NCI-H1417 treated with DMSO at 0.1 percent for 48 hours (cell line): ENCODE data around the gene RGCC.

ENCODE experiments used
- DNase-seq: peaks from one replicate; lab custom pipeline; 2025; lab: John Stamatoyannopoulos, UW

RGCC gene

DNA sequence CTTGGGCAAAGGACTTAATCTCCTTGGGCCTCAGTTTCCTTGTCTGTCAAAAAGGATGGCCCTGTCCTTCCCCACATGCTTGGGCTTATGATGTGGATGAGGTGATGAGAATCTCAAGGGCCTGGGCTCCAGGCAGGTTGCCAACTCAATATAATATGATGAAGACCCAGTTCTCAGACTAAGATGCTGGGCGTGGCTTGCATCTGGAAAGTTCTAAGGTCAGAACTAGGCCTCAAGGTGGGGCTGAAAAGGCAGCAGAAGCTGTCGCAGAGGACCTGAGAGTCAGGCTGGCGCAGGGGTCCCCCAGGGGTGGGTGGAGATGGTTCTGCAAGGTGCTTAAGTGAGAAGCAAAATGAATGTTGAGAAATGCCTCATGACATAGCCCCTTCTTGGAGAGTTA lies 58.8 kb downstream of the RGCC start:
- no peak for DNase-seq

DNA sequence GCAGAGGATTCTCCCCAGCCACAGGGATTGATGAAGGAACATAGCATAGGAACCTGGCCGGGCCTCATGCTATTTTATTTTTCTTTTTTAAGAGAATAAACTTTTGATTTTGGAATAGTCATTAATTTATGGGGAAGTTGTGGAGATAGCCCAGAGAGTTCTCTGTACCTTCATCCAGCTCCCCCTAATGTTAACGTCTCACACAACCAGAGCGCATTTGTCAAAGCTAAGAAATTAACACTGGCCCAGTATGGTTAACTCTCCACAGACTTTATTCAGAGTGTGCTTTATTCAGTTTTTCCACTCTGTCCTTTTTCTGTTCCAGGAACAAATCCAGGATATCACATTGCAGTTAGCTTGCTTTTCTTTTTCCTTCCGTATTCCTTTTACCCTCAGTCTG lies 59.4 kb downstream of the RGCC start:
- DNase-seq: no peak

DNA sequence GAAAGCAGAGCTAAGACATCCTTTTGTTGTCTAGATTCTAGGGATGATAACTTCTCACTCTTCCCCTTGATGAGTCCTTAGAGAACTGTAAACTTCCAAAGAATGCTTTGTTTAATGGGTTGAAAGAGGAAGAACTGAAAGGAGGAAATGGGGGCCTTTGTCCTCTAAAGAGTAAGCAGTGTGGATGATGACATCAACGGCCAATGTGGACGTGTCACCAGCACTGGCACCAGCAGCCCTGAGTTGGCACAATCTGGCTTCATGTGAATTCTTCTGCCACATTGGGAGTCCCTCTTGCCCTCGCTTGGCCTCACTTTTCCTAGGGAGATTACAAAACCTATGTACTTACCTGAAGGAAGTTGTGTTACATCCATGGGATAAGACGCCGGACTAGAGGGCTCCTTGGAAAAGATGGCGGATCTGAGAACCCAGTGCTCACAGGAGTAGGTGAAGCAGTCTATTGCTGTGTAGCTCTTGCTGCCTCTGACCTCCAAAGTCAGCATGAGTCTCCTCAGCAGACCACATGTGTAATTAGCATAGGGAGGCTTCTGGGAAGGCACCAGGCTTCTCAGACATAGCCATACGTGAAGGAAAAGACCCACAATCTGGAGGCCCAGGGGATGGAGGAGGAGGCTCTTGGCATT lies 62.8 kb downstream of the RGCC start:
- DNase-seq: no peak
